ENCODE measurements around the gene ANXA5. TPM values are rescaled to one million over a fixed set of nuclear protein-coding genes. Genes with fewer than 3 reads are reported as not detected.

The ANXA5 gene
- total RNA-seq, 1 experiment from 2014 or later, result 222 TPM

DNA sequence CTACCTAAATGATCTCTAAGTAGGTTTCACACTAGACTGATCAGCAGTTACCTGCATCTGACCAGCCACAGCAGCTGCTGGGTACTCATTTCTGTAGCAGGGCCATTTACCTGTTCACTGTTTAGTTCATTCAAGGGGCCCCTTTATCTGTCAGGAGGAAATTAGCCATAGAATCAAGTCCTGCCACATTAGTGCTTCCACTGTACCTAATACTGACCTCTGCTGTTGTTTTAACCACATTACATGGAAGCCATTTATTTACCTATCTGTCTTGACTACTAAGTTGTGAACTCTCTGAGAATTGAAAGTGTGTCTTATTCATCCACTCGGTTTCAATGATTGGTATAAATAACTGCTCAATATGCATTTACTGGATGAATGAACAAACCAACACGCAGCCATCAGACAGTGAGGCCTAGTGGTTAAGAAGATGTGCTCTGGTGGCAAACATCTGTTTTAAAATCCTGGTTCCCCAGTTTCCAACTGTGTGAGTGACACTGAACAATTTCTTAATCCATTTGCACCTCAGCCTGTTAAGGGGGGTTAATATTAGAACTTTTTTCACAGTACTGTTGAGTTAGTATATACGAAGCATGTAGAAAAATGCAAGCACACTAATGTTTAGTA is 30.0 kb upstream of the ANXA5 start:
- ChIA-PET CTCF (no interaction called here), POLR2A (no interaction called here)
- intact Hi-C loops (cut with micrococcal nuclease; ENCODE audit: unreplicated experiment), result loop anchor here (1.0 to 5.0 kb wide), 3 partner anchors 29 to 59 kb away; no protein-coding TSS in a partner anchor
- in situ Hi-C loops (cut with HindIII; ENCODE audit: low pct_unique_long_range_greater_than_20kb, low sequenced_read_pairs), result no loop called here
- ATAC-seq (peak; percentile 80; the same call in 1 of the 2 replicates), DNase-seq (ENCODE audit: low read depth, low spot score) (peak; percentile 48)
- H3K4me1 ChIP-seq (ENCODE audit: control insufficient read depth, insufficient read depth, low read length), result no peaks in the 10 kb centered on the region
- no peak overlapping the region for H3K4me3 ChIP-seq (ENCODE audit: low read depth in 2 of 2, low read length in 2 of 2)
- H3K27ac ChIP-seq (ENCODE audit: low read length), result no peak overlapping the region
- H3K9me3 ChIP-seq (ENCODE audit: control insufficient read depth, insufficient read depth, low read depth, low read length), result no peaks in the 10 kb centered on the region
- no TSS peak for BruUV-seq (replicated peaks)
- H3K36me3 ChIP-seq (ENCODE audit: control insufficient read depth, insufficient read depth, low read length), result no peaks in the 10 kb centered on the region
- no peaks in the 10 kb centered on the region for H3K27me3 ChIP-seq (ENCODE audit: control insufficient read depth, insufficient read depth, low read length)
- TF ChIP-seq, protein P1, sequence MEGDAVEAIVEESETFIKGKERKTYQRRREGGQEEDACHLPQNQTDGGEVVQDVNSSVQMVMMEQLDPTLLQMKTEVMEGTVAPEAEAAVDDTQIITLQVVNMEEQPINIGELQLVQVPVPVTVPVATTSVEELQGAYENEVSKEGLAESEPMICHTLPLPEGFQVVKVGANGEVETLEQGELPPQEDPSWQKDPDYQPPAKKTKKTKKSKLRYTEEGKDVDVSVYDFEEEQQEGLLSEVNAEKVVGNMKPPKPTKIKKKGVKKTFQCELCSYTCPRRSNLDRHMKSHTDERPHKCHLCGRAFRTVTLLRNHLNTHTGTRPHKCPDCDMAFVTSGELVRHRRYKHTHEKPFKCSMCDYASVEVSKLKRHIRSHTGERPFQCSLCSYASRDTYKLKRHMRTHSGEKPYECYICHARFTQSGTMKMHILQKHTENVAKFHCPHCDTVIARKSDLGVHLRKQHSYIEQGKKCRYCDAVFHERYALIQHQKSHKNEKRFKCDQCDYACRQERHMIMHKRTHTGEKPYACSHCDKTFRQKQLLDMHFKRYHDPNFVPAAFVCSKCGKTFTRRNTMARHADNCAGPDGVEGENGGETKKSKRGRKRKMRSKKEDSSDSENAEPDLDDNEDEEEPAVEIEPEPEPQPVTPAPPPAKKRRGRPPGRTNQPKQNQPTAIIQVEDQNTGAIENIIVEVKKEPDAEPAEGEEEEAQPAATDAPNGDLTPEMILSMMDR (IDR thresholded peaks at IDR 0.05), result peak; percentile 74
- TF ChIP-seq, protein P2, sequence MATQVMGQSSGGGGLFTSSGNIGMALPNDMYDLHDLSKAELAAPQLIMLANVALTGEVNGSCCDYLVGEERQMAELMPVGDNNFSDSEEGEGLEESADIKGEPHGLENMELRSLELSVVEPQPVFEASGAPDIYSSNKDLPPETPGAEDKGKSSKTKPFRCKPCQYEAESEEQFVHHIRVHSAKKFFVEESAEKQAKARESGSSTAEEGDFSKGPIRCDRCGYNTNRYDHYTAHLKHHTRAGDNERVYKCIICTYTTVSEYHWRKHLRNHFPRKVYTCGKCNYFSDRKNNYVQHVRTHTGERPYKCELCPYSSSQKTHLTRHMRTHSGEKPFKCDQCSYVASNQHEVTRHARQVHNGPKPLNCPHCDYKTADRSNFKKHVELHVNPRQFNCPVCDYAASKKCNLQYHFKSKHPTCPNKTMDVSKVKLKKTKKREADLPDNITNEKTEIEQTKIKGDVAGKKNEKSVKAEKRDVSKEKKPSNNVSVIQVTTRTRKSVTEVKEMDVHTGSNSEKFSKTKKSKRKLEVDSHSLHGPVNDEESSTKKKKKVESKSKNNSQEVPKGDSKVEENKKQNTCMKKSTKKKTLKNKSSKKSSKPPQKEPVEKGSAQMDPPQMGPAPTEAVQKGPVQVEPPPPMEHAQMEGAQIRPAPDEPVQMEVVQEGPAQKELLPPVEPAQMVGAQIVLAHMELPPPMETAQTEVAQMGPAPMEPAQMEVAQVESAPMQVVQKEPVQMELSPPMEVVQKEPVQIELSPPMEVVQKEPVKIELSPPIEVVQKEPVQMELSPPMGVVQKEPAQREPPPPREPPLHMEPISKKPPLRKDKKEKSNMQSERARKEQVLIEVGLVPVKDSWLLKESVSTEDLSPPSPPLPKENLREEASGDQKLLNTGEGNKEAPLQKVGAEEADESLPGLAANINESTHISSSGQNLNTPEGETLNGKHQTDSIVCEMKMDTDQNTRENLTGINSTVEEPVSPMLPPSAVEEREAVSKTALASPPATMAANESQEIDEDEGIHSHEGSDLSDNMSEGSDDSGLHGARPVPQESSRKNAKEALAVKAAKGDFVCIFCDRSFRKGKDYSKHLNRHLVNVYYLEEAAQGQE (IDR thresholded peaks at IDR 0.05; ENCODE audit: insufficient read depth in 1 of 2, low read depth in 2 of 2, low read length in 1 of 2), result no peak

DNA sequence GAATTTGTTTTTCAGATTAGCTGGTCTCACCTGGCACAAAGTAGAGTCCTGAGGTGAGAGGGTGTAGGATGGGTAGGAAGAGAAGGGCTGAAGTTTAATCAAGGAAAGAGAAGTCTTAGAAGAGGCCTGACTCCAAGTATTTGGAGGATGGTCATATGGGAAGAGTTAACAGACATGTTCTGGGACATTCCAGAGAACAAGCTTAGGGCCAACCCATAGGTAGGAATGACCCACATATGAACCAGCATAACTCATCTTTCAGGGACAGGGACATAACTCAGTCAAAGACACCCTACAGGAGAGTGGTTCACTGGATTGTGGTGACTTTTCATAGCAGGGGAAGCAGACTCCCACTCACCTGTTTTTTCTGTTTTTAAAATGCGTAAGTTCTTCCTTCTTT is 27.9 kb upstream of the ANXA5 start:
- DNase-seq (ENCODE audit: low read depth, low spot score), result no peak
- H3K9me3 ChIP-seq (ENCODE audit: control insufficient read depth, insufficient read depth, low read depth, low read length), result no peaks in the 10 kb centered on the region
- no peak overlapping the region for H3K27ac ChIP-seq (ENCODE audit: low read length)
- intact Hi-C loops (cut with micrococcal nuclease; ENCODE audit: unreplicated experiment), result loop anchor here (5.0 kb wide), 2 partner anchors 37 to 57 kb away; no protein-coding TSS in a partner anchor
- no peak for ATAC-seq
- no peak for TF ChIP-seq POLR2AphosphoS5 (IDR thresholded peaks at IDR 0.05; ENCODE audit: low read depth, low read length)
- no peak for TF ChIP-seq SIN3A (IDR thresholded peaks at IDR 0.05; ENCODE audit: borderline replicate concordance, insufficient read depth, low read depth, low read length)
- TF ChIP-seq TCF7L2 (IDR thresholded peaks at IDR 0.05; ENCODE audit: low read depth, low read length), result no peak
- TF ChIP-seq, protein P2 (IDR thresholded peaks at IDR 0.05; ENCODE audit: insufficient read depth in 1 of 2, low read depth in 2 of 2, low read length in 1 of 2), result no peak
- TF ChIP-seq, protein P1 (IDR thresholded peaks at IDR 0.05), result no peak
- no peaks in the 10 kb centered on the region for H3K27me3 ChIP-seq (ENCODE audit: control insufficient read depth, insufficient read depth, low read length)
- H3K4me3 ChIP-seq (ENCODE audit: low read depth in 2 of 2, low read length in 2 of 2), result no peak overlapping the region
- ChIA-PET POLR2A (no interaction called here), CTCF (no interaction called here)
- in situ Hi-C loops (cut with HindIII; ENCODE audit: low pct_unique_long_range_greater_than_20kb, low sequenced_read_pairs), result no loop called here
- no peaks in the 10 kb centered on the region for H3K4me1 ChIP-seq (ENCODE audit: control insufficient read depth, insufficient read depth, low read length)
- BruUV-seq (replicated peaks), result no TSS peak
- H3K36me3 ChIP-seq (ENCODE audit: control insufficient read depth, insufficient read depth, low read length), result no peaks in the 10 kb centered on the region
